GM12873 (cell line): ENCODE data around the gene RARRES2.

Experiments used
- CTCF ChIP-seq: IDR thresholded peaks from 2 replicates; pipeline ENCODE4 v1.5.1; 2012; ENCODE audit warnings: low read depth, mild to moderate bottlenecking, moderate library complexity, low read length, control low read depth; ENCODE audit not compliant: insufficient read depth; ENCODE audit errors: missing control alignments

RARRES2 gene

DNA sequence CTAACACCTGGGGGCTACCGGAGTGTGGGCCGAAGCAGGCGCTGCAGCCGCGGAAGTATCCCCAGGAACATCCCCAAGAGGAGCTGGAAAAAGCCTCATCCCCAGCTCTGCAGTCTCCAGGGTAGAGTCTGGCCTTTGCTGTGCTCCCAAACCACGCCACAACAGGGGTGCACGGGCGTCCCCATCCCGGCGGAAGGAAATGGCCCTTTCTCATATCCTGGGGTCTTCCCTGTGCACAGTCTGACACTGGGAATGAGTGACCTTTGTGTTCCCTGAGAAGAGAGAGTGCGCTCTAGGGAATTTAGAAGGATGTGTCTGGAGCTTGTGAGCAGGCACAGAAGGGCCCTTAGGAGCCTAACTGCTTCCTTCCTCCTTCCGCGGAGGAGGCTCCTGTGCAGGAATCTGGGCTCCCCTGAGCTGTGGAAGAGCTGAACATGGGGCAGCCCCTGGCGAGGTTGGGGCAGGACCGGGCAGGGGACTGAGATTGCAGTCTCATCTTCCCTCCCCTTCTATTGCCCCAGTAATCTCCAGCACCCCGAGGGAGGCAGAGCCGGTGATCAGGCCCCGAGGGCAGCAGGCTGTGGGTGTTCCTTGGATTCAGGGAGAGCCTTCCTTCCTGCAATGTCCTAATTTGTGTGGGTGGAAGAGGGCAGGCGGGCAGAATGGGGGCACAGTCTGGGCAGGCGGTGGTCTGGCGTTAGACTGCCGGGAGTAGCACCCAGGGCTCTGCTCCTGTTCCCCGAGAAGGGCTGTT is 28.5 kb upstream of the RARRES2 start:
- TF ChIP-seq CTCF = no peak

GRCh38 chr7:150368884-150369747 is 27.7 kb upstream of the RARRES2 start:
- no peak for TF ChIP-seq CTCF

DNA sequence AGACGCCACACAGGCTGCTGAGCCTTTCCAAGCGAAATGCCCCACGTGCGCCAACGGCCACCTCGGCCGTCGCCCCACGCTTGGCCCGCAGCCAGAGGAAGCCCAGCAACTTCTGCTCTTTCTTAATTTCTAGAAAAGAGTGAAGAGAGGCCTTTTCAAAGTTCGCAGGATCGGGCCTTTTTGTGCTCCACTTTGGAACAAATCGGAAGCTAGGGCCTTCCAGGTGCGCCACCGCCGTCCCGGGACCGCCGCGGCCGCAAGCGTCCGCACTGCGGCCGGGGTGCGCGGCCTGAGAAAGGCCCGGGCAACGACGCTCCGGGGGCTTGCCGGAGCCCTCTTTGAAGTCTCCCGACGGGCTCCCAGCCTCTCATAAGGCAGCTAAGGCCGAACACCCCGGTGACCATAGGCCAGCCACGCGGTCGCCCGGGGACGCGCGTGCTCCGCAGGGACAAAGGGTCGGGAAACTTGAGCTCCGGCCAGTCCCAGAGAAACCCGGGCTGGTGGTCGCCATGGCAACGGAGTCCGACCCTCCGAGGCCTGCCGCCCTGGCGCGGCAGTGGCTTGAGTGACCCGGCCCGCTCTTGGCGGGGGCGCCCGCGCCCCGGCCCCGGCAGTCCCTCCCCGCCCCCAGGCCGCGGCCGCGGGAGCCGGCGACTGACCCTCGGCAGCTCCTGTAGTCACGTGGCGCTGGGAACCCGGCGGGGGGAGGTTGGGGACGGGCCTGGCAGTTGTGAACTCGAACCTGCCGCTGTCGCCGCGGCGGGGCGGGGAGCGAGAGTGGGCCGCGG is 26.9 kb upstream of the RARRES2 start, which contains the start of gene REPIN1:
REPIN1 (plus strand) TSS at position 727 of the 788 bp plus-strand sequence. CDS start 890 bp downstream, outside the sequence.
- TF ChIP-seq CTCF = no peak

- TF ChIP-seq CTCF = no peak
Measured at GRCh38 chr7:150367677-150368095, 26.3 kb upstream of the RARRES2 start.

DNA sequence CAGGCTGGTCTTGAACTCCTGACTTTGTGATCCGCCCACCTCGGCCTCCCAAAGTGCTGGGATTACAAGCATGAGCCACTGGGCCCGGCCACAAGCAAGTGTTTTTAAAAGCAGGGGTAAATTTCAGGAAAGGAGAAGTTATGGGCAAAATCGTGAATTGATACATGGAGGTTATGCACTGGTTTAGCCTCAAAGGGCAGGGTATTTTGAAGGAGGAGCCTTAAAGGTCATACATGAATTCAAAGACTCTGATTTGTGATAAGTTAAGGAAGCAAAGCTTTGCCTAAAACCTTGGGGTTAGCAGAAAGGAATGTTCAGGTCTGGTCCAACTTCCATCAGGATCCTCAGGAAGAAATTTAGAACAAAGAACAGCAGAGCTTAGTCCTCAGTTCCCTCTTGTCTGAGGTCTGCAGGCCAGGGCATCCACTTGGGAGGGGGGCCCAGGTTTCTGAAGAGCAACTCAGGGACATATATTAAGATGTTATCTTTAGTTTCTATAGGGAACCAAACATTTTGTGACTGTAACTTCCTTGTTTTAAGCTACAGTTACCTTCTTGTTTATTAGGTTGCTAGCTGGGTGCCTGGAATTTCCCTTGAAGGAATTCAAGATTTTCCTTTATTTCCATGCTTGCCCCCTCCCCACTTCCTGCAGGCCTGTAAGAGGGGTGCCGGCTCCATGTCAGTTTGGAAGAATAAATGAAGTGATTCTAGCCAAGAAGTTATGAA is 24.4 kb upstream of the RARRES2 start:
- TF ChIP-seq CTCF = no peak

GRCh38 chr7:150365194-150365593 is 23.8 kb upstream of the RARRES2 start:
- no peak for TF ChIP-seq CTCF
